NCI-H2196 treated with DMSO at 0.1 percent for 48 hours (cell line): ENCODE data around the gene STX8.

Experiments
- DNase-seq: peaks from one replicate; lab custom pipeline; 2025; ENCODE audit not compliant: unreplicated experiment; lab: John Stamatoyannopoulos, UW

The STX8 gene

GRCh38 chr17:9446528-9446927 is 129.1 kb downstream of the STX8 start:
- DNase-seq = no peak

GRCh38 chr17:9445424-9445823 is 130.2 kb downstream of the STX8 start:
- DNase-seq = no peak

- no peak for DNase-seq
Observed at GRCh38 chr17:9444687-9445086, 130.9 kb downstream of the STX8 start.

- no peak for DNase-seq
Observed at GRCh38 chr17:9443811-9444210, 131.8 kb downstream of the STX8 start.

- DNase-seq = no peak
Observed at GRCh38 chr17:9439851-9440250, 135.8 kb downstream of the STX8 start.

GRCh38 chr17:9436630-9437029 is 139.0 kb downstream of the STX8 start:
- DNase-seq = no peak

GRCh38 chr17:9435165-9435564 is 140.5 kb downstream of the STX8 start:
- DNase-seq = no peak

GRCh38 chr17:9434642-9435057 is 141.0 kb downstream of the STX8 start:
- DNase-seq = no peak

- DNase-seq = no peak
Observed at GRCh38 chr17:9432934-9433421, 142.6 kb downstream of the STX8 start.

GRCh38 chr17:9432134-9432885 is 143.3 kb downstream of the STX8 start:
- DNase-seq = no peak

GRCh38 chr17:9431620-9432019 is 144.0 kb downstream of the STX8 start:
- DNase-seq = no peak

GRCh38 chr17:9427465-9428315 is 147.9 kb downstream of the STX8 start:
- no peak for DNase-seq

GRCh38 chr17:9424071-9424640 is 151.5 kb downstream of the STX8 start:
- DNase-seq = no peak

GRCh38 chr17:9421525-9421924 is 154.1 kb downstream of the STX8 start:
- DNase-seq = no peak

GRCh38 chr17:9419932-9420453 is 155.6 kb downstream of the STX8 start:
- no peak for DNase-seq

GRCh38 chr17:9414471-9414870 is 161.1 kb downstream of the STX8 start:
- DNase-seq = no peak

- no peak for DNase-seq
Observed at GRCh38 chr17:9410737-9411136, 164.9 kb downstream of the STX8 start.

GRCh38 chr17:9410301-9410700 is 165.3 kb downstream of the STX8 start:
- no peak for DNase-seq

GRCh38 chr17:9409878-9410277 is 165.7 kb downstream of the STX8 start:
- no peak for DNase-seq

GRCh38 chr17:9408868-9409829 is 166.5 kb downstream of the STX8 start:
- no peak for DNase-seq
